GM12878 (cell line): ENCODE results near the gene GCLM. TPM values are rescaled to one million over a fixed set of nuclear protein-coding genes. Genes with fewer than 3 reads are reported as not detected.
A peak's percentile ranks its signal among the peaks of the same experiment; 100 is the strongest.

Source experiments
- ETV6 ChIP-seq, 2 experiments: fragments of 450-650 bp in 1 of 2; IDR thresholded peaks in 1 of 2; conservative IDR thresholded peaks in 1 of 2; 2 replicates each; pipeline ENCODE4 v1.6.1; 2014; ENCODE audit warnings: antibody characterized with exemption in 1 of 2, borderline replicate concordance in 1 of 2, low read depth in 1 of 2, mild to moderate bottlenecking in 1 of 2, moderate library complexity in 1 of 2
- KAT2A ChIP-seq: conservative IDR thresholded peaks from 2 replicates; pipeline ENCODE4 v1.6.1; 2011; ENCODE audit warnings: low read depth, low read length; ENCODE audit not compliant: control insufficient read depth
- MYC ChIP-seq: IDR thresholded peaks from 2 replicates; pipeline ENCODE4 v1.6.1; 2011; ENCODE audit warnings: mild to moderate bottlenecking, low read length, moderate library complexity, inconsistent platforms; ENCODE audit not compliant: insufficient read depth, insufficient replicate concordance, insufficient read length, severe bottlenecking
- POLR2A ChIP-seq: IDR thresholded peaks from 2 replicates; pipeline ENCODE4 v1.6.1; 2011; ENCODE audit warnings: low read depth, mild to moderate bottlenecking, low read length
- RAD51 ChIP-seq: fragments of 450-650 bp; IDR thresholded peaks from 2 replicates; pipeline ENCODE4 v1.6.1; 2016; ENCODE audit warnings: moderate library complexity, mild to moderate bottlenecking, inconsistent platforms
- SMAD5 ChIP-seq: IDR thresholded peaks from 2 replicates; pipeline ENCODE4 v1.6.1; 2016; ENCODE audit warnings: antibody characterized with exemption, low read depth
- STAT3 ChIP-seq: IDR thresholded peaks from 2 replicates; pipeline ENCODE4 v1.6.1; 2011; ENCODE audit warnings: low read depth, low read length, improper control_type of control experiment
- WRNIP1 ChIP-seq: IDR thresholded peaks from 2 replicates; pipeline ENCODE4 v1.6.1; 2011; ENCODE audit warnings: low read depth, low read length, improper control_type of control experiment, borderline replicate concordance
- ZBED1 ChIP-seq: IDR thresholded peaks from 2 replicates; pipeline ENCODE4 v1.6.1; 2016; ENCODE audit warnings: borderline replicate concordance
- ZSCAN29 ChIP-seq: fragments of 450-650 bp; IDR thresholded peaks from 2 replicates; pipeline ENCODE4 v1.6.1; 2017; ENCODE audit warnings: mild to moderate bottlenecking, moderate library complexity
- ZZZ3 ChIP-seq: IDR thresholded peaks from 2 replicates; pipeline ENCODE4 v1.6.1; 2011; ENCODE audit warnings: low read depth; ENCODE audit not compliant: control insufficient read depth, insufficient read length
- polyA plus RNA-seq, 11 experiments: library from polyadenylated mRNA; depleted of rRNA in 4 of 11; unstranded in 6 of 11; stranded (reverse) in 5 of 11; fragments of >200 nt; fragmentation: Nextera tagmentation in 4 of 11; fragmentation: Illumina TruSeq in 1 of 11; extraction: Ambion mirVana in 4 of 11; extraction: Trizol in 1 of 11; gene quantifications; 1 replicate in 1 of 11; 2 replicates in 10 of 11; pipeline versions ENCODE4 v1.2.1 to v1.2.3, GENCODE V29; 2011 to 2016; ENCODE audit warnings: inconsistent platforms in 2 of 11, missing spikeins in 2 of 11, low read depth in 1 of 11
- total RNA-seq, 4 experiments: library from RNA; depleted of rRNA in 3 of 4; stranded (reverse); fragments of >200 nt in 3 of 4; fragmentation: Illumina TruSeq in 1 of 4; extraction: Trizol in 1 of 4; gene quantifications; 2 replicates each; pipeline versions ENCODE4 v1.2.1 to v1.2.3, GENCODE V29; 2013 to 2021
- TF ChIP-seq, protein P1 (sequence below): IDR thresholded peaks from 2 replicates; pipeline ENCODE4 v1.6.1; 2012; ENCODE audit warnings: low read depth, low read length, improper control_type of control experiment
- TF ChIP-seq, protein P2 (sequence below): fragments of 450-650 bp; IDR thresholded peaks from 2 replicates; pipeline ENCODE4 v1.6.1; 2018; ENCODE audit warnings: borderline replicate concordance, mild to moderate bottlenecking; ENCODE audit not compliant: partially characterized antibody
- TF ChIP-seq, protein P3 (sequence below): IDR thresholded peaks from 2 replicates; pipeline ENCODE4 v1.6.1; 2012; ENCODE audit warnings: improper control_type of control experiment, low read depth, low read length; ENCODE audit not compliant: insufficient replicate concordance
- TF ChIP-seq, protein P4 (sequence below): IDR thresholded peaks from 2 replicates; pipeline ENCODE4 v1.6.1; 2011; ENCODE audit warnings: borderline replicate concordance, low read depth, mild to moderate bottlenecking, moderate library complexity, low read length; ENCODE audit not compliant: insufficient read depth, poor library complexity, severe bottlenecking

The GCLM gene
- total and polyA plus RNA-seq, 10 of the 15 experiments (the other 5 are each of a cell fraction or from before 2014, with no cell fraction given), result 2.6 to 17.3 (median 6.9) TPM

DNA sequence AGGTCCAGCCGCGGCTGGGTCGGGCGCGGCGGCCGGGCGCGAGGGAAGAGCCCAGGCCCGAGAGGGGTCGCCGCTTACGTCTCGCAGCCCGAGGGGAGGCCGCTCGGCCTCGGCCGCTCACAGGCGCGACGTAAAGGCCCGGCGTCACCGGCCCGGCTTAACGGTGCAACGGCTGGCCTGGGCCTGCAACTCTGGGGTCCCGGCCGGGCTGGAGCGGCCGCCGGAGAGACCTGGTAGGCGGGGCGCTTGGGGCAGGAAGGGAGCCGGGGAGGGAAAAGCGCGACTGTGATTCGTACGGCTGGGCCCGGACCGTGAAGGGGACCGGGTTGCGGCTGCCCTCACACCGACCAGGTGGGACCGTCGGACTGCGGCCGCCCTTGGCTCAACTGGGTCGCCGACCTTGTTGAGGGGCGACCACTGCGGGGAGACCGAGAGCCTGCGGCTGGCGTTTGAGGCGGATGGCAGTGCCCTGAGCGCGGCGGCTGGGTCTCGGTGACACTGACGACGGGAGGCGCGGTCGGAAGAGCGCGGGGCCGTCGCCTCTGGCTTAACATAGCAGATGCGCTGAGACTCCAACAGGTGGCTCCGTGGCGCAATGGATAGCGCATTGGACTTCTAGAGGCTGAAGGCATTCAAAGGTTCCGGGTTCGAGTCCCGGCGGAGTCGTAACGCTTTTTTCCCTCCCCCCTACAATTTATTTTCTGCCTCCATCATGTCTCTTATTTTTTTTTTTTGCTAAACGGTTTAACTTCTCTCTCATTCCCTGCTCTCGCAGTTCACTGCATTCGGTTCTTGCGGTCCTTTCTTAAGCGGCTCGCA, 62.0 kb downstream of the GCLM start (continued):
- TF ChIP-seq, protein P1, sequence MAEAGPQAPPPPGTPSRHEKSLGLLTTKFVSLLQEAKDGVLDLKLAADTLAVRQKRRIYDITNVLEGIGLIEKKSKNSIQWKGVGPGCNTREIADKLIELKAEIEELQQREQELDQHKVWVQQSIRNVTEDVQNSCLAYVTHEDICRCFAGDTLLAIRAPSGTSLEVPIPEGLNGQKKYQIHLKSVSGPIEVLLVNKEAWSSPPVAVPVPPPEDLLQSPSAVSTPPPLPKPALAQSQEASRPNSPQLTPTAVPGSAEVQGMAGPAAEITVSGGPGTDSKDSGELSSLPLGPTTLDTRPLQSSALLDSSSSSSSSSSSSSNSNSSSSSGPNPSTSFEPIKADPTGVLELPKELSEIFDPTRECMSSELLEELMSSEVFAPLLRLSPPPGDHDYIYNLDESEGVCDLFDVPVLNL, result no peak
- TF ChIP-seq ZZZ3, result no peak
- TF ChIP-seq RAD51, result no peak
- TF ChIP-seq POLR2A, result peak; percentile 69
- no peak for TF ChIP-seq MYC
- TF ChIP-seq, protein P2, sequence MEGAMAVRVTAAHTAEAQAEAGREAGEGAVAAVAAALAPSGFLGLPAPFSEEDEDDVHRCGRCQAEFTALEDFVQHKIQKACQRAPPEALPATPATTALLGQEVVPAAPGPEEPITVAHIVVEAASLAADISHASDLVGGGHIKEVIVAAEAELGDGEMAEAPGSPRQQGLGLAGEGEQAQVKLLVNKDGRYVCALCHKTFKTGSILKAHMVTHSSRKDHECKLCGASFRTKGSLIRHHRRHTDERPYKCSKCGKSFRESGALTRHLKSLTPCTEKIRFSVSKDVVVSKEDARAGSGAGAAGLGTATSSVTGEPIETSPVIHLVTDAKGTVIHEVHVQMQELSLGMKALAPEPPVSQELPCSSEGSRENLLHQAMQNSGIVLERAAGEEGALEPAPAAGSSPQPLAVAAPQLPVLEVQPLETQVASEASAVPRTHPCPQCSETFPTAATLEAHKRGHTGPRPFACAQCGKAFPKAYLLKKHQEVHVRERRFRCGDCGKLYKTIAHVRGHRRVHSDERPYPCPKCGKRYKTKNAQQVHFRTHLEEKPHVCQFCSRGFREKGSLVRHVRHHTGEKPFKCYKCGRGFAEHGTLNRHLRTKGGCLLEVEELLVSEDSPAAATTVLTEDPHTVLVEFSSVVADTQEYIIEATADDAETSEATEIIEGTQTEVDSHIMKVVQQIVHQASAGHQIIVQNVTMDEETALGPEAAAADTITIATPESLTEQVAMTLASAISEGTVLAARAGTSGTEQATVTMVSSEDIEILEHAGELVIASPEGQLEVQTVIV, result peak; percentile 43
- TF ChIP-seq ZSCAN29, result peak; percentile 90
- peak; percentile 60; the same call in 1 of the 2 replicates for TF ChIP-seq WRNIP1
- no peak for TF ChIP-seq STAT3
- no peak for TF ChIP-seq ETV6 (conservative IDR thresholded peaks at IDR 0.05 in 1 of 2, IDR thresholded peaks at IDR 0.05 in 1 of 2; ENCODE audit: borderline replicate concordance in 1 of 2, low read depth in 1 of 2)
- no peak for TF ChIP-seq ZBED1
- no peak for TF ChIP-seq SMAD5
- TF ChIP-seq, protein P3, sequence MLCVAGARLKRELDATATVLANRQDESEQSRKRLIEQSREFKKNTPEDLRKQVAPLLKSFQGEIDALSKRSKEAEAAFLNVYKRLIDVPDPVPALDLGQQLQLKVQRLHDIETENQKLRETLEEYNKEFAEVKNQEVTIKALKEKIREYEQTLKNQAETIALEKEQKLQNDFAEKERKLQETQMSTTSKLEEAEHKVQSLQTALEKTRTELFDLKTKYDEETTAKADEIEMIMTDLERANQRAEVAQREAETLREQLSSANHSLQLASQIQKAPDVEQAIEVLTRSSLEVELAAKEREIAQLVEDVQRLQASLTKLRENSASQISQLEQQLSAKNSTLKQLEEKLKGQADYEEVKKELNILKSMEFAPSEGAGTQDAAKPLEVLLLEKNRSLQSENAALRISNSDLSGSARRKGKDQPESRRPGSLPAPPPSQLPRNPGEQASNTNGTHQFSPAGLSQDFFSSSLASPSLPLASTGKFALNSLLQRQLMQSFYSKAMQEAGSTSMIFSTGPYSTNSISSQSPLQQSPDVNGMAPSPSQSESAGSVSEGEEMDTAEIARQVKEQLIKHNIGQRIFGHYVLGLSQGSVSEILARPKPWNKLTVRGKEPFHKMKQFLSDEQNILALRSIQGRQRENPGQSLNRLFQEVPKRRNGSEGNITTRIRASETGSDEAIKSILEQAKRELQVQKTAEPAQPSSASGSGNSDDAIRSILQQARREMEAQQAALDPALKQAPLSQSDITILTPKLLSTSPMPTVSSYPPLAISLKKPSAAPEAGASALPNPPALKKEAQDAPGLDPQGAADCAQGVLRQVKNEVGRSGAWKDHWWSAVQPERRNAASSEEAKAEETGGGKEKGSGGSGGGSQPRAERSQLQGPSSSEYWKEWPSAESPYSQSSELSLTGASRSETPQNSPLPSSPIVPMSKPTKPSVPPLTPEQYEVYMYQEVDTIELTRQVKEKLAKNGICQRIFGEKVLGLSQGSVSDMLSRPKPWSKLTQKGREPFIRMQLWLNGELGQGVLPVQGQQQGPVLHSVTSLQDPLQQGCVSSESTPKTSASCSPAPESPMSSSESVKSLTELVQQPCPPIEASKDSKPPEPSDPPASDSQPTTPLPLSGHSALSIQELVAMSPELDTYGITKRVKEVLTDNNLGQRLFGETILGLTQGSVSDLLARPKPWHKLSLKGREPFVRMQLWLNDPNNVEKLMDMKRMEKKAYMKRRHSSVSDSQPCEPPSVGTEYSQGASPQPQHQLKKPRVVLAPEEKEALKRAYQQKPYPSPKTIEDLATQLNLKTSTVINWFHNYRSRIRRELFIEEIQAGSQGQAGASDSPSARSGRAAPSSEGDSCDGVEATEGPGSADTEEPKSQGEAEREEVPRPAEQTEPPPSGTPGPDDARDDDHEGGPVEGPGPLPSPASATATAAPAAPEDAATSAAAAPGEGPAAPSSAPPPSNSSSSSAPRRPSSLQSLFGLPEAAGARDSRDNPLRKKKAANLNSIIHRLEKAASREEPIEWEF, result no peak
- no peak for TF ChIP-seq KAT2A
- TF ChIP-seq, protein P4, sequence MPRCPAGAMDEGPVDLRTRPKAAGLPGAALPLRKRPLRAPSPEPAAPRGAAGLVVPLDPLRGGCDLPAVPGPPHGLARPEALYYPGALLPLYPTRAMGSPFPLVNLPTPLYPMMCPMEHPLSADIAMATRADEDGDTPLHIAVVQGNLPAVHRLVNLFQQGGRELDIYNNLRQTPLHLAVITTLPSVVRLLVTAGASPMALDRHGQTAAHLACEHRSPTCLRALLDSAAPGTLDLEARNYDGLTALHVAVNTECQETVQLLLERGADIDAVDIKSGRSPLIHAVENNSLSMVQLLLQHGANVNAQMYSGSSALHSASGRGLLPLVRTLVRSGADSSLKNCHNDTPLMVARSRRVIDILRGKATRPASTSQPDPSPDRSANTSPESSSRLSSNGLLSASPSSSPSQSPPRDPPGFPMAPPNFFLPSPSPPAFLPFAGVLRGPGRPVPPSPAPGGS, result no peak
